ENCODE results near the gene IVNS1ABP.
A peak's percentile ranks its signal among the peaks of the same experiment; 100 is the strongest.

The IVNS1ABP gene

DNA sequence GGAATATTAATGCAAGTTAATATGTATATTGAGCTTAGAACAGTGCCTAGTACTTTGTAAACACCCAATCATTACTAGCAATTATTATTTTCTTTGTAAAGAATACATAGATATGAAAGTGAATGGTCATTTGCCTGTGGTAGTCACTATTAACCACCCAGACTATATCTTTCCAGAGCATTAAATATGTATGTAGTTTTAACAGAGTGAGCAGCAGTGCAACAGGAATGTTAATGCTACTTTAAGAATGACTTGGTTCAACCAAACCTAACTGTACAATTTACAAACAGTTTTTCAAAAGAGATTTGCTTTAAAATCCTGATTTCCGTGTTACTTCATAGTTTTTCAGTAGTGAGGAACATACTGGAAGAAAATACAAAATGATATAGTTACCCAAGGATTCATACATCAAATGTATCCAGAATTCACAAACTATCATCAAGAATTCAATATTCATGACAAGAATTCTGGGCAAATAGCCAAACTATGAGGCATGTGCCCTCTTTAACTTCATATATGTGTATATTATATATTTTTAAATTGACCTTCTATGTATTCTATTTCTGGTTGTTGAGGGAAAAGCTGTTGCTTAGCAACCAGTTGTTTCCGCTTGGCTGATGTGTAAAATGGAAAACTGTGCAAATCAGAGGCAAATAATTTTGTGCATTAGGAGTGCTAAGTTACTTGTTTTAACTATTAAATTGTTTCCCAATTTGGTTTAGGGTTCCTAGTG, 34.9 kb upstream of the IVNS1ABP start:
- Histone ChIP-seq H3K9ac (ENCODE audit: low read length) (no peak overlapping the region), H3K27me3 (ENCODE audit: control insufficient read depth in 1 of 2, insufficient read depth in 1 of 2, low read length in 2 of 2) (no peaks in the 10 kb centered on the region), H3K27ac (ENCODE audit: low read length, poor library complexity, severe bottlenecking) (no peak overlapping the region), H4K91ac (ENCODE audit: low read length) (no peak overlapping the region), H3K79me1 (replicated peaks; ENCODE audit: low read length, poor library complexity, severe bottlenecking) (no peaks in the 10 kb centered on the region), H3K4me3 (ENCODE audit: insufficient read depth in 1 of 2, low read depth in 1 of 2, low read length in 2 of 2) (no peak overlapping the region), H3K4me1 (ENCODE audit: control insufficient read depth, insufficient read depth, low read depth, low read length) (no peaks in the 10 kb centered on the region), H3K4me2 (ENCODE audit: low read length, poor library complexity, severe bottlenecking) (no peak overlapping the region), H3K18ac (ENCODE audit: low read depth in 1 of 2, low read length in 2 of 2) (no peak overlapping the region), H3K4ac (ENCODE audit: low read depth in 1 of 2, low read length in 2 of 2) (no peak overlapping the region), H3K23ac (ENCODE audit: low read length in 2 of 2) (no peak overlapping the region), H2AFZ (ENCODE audit: low read depth, low read length) (no peak overlapping the region), H2BK120ac (ENCODE audit: low read depth, low read length) (no peak overlapping the region), H4K8ac (ENCODE audit: low read length) (no peak overlapping the region), H2BK5ac (ENCODE audit: low read depth, low read length, poor library complexity, severe bottlenecking) (no peak overlapping the region), H3K9me3 (ENCODE audit: control insufficient read depth, low read length) (no peaks in the 10 kb centered on the region), H2BK15ac (ENCODE audit: low read depth, poor library complexity, severe bottlenecking) (no peak overlapping the region), H3K36me3 (ENCODE audit: control insufficient read depth in 1 of 2, insufficient read depth in 2 of 2, low read depth in 1 of 2, low read length in 2 of 2) (no peaks in the 10 kb centered on the region), H3K14ac (ENCODE audit: low read length in 2 of 2) (no peak overlapping the region), H2AK5ac (ENCODE audit: low read length, severe bottlenecking) (no peak overlapping the region), H2BK12ac (ENCODE audit: low read length in 2 of 2) (no peak overlapping the region)
- peak; percentile 33 for DNase-seq
- WGBS = 100% methylated on average over 1 of the region's 2 CpGs

DNA sequence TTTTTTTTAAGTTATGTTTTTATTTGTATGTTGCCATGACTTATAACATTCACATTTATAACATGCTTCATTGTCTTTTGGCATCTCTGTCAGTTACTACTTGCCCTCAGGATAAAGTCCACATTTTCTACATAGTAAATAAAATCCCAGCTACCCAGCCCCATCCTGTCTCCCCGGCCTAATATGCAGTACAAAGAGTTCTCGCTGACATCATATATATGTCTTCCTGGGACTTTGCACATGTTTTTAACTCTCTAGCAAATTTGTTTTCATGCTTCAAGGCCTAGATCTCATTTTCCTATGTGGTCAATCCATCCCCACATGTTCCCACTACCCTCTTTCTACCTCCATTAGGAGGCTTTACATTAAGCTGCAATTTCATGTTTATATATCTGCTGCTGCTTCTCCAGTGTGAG, 33.0 kb upstream of the IVNS1ABP start:
- Histone ChIP-seq H2BK15ac (ENCODE audit: low read depth, poor library complexity, severe bottlenecking) (no peak overlapping the region), H3K4me1 (ENCODE audit: control insufficient read depth, insufficient read depth, low read depth, low read length) (no peaks in the 10 kb centered on the region), H4K91ac (ENCODE audit: low read length) (no peak overlapping the region), H3K4me2 (ENCODE audit: low read length, poor library complexity, severe bottlenecking) (no peak overlapping the region), H2BK12ac (ENCODE audit: low read length in 2 of 2) (no peak overlapping the region), H3K23ac (ENCODE audit: low read length in 2 of 2) (no peak overlapping the region), H3K36me3 (ENCODE audit: control insufficient read depth in 1 of 2, insufficient read depth in 2 of 2, low read depth in 1 of 2, low read length in 2 of 2) (no peaks in the 10 kb centered on the region), H2AFZ (ENCODE audit: low read depth, low read length) (no peak overlapping the region), H2BK120ac (ENCODE audit: low read depth, low read length) (no peak overlapping the region), H3K27me3 (ENCODE audit: control insufficient read depth in 1 of 2, insufficient read depth in 1 of 2, low read length in 2 of 2) (no peaks in the 10 kb centered on the region), H3K4me3 (ENCODE audit: insufficient read depth in 1 of 2, low read depth in 1 of 2, low read length in 2 of 2) (no peak overlapping the region), H3K18ac (ENCODE audit: low read depth in 1 of 2, low read length in 2 of 2) (no peak overlapping the region), H3K9me3 (ENCODE audit: control insufficient read depth, low read length) (no peaks in the 10 kb centered on the region), H3K14ac (ENCODE audit: low read length in 2 of 2) (no peak overlapping the region), H4K8ac (ENCODE audit: low read length) (no peak overlapping the region), H3K79me1 (replicated peaks; ENCODE audit: low read length, poor library complexity, severe bottlenecking) (no peaks in the 10 kb centered on the region), H3K27ac (ENCODE audit: low read length, poor library complexity, severe bottlenecking) (no peak overlapping the region), H3K4ac (ENCODE audit: low read depth in 1 of 2, low read length in 2 of 2) (no peak overlapping the region), H2AK5ac (ENCODE audit: low read length, severe bottlenecking) (no peak overlapping the region), H3K9ac (ENCODE audit: low read length) (no peak overlapping the region), H2BK5ac (ENCODE audit: low read depth, low read length, poor library complexity, severe bottlenecking) (no peak overlapping the region)
- 91% methylated on average over 2 of the region's 2 CpGs for WGBS
- DNase-seq = no peak

GRCh38 chr1:185349556-185349955, 32.5 kb upstream of the IVNS1ABP start:
- Histone ChIP-seq H3K14ac (ENCODE audit: low read length in 2 of 2) (no peak overlapping the region), H3K9me3 (ENCODE audit: control insufficient read depth, low read length) (no peaks in the 10 kb centered on the region), H3K27ac (ENCODE audit: low read length, poor library complexity, severe bottlenecking) (no peak overlapping the region), H2BK12ac (ENCODE audit: low read length in 2 of 2) (no peak overlapping the region), H2BK120ac (ENCODE audit: low read depth, low read length) (no peak overlapping the region), H3K27me3 (ENCODE audit: control insufficient read depth in 1 of 2, insufficient read depth in 1 of 2, low read length in 2 of 2) (no peaks in the 10 kb centered on the region), H3K4me2 (ENCODE audit: low read length, poor library complexity, severe bottlenecking) (no peak overlapping the region), H3K23ac (ENCODE audit: low read length in 2 of 2) (no peak overlapping the region), H3K9ac (ENCODE audit: low read length) (no peak overlapping the region), H3K79me1 (replicated peaks; ENCODE audit: low read length, poor library complexity, severe bottlenecking) (no peaks in the 10 kb centered on the region), H3K4me1 (ENCODE audit: control insufficient read depth, insufficient read depth, low read depth, low read length) (no peaks in the 10 kb centered on the region), H2BK5ac (ENCODE audit: low read depth, low read length, poor library complexity, severe bottlenecking) (no peak overlapping the region), H3K4ac (ENCODE audit: low read depth in 1 of 2, low read length in 2 of 2) (no peak overlapping the region), H2BK15ac (ENCODE audit: low read depth, poor library complexity, severe bottlenecking) (no peak overlapping the region), H4K8ac (ENCODE audit: low read length) (no peak overlapping the region), H2AFZ (ENCODE audit: low read depth, low read length) (no peak overlapping the region), H3K36me3 (ENCODE audit: control insufficient read depth in 1 of 2, insufficient read depth in 2 of 2, low read depth in 1 of 2, low read length in 2 of 2) (no peaks in the 10 kb centered on the region), H2AK5ac (ENCODE audit: low read length, severe bottlenecking) (no peak overlapping the region), H3K4me3 (ENCODE audit: insufficient read depth in 1 of 2, low read depth in 1 of 2, low read length in 2 of 2) (no peak overlapping the region), H3K18ac (ENCODE audit: low read depth in 1 of 2, low read length in 2 of 2) (no peak overlapping the region), H4K91ac (ENCODE audit: low read length) (no peak overlapping the region)
- DNase-seq = no peak
- 89% methylated on average over 2 of the region's 2 CpGs for WGBS

DNA sequence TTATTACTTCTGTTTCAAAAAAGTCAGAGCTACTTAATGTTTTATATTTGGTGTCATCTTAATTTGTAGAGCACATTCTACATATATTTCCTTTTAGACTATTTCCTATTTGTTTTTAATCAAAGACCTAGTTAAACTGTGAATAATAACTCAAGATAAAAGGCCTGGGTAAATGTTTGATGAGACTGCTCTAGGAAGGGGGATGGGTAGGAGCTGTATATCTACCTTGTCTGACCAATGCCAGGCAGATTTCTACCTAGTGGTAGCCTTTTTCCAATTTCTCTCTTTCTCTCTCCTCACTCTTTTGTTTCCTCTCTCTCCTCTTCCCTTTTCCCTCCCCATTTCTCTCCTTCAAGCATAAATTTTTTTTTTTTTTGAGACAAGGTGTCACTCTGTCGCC, 31.9 kb upstream of the IVNS1ABP start:
- no peak for DNase-seq
- Histone ChIP-seq H3K23ac (ENCODE audit: low read length in 2 of 2) (no peak overlapping the region), H3K4me1 (ENCODE audit: control insufficient read depth, insufficient read depth, low read depth, low read length) (no peaks in the 10 kb centered on the region), H2AFZ (ENCODE audit: low read depth, low read length) (no peak overlapping the region), H2BK12ac (ENCODE audit: low read length in 2 of 2) (no peak overlapping the region), H3K79me1 (replicated peaks; ENCODE audit: low read length, poor library complexity, severe bottlenecking) (no peaks in the 10 kb centered on the region), H3K4me3 (ENCODE audit: insufficient read depth in 1 of 2, low read depth in 1 of 2, low read length in 2 of 2) (no peak overlapping the region), H3K9ac (ENCODE audit: low read length) (no peak overlapping the region), H4K8ac (ENCODE audit: low read length) (no peak overlapping the region), H3K27me3 (ENCODE audit: control insufficient read depth in 1 of 2, insufficient read depth in 1 of 2, low read length in 2 of 2) (no peaks in the 10 kb centered on the region), H2BK15ac (ENCODE audit: low read depth, poor library complexity, severe bottlenecking) (no peak overlapping the region), H3K4me2 (ENCODE audit: low read length, poor library complexity, severe bottlenecking) (no peak overlapping the region), H3K14ac (ENCODE audit: low read length in 2 of 2) (no peak overlapping the region), H3K4ac (ENCODE audit: low read depth in 1 of 2, low read length in 2 of 2) (no peak overlapping the region), H2BK5ac (ENCODE audit: low read depth, low read length, poor library complexity, severe bottlenecking) (no peak overlapping the region), H3K18ac (ENCODE audit: low read depth in 1 of 2, low read length in 2 of 2) (no peak overlapping the region), H3K36me3 (ENCODE audit: control insufficient read depth in 1 of 2, insufficient read depth in 2 of 2, low read depth in 1 of 2, low read length in 2 of 2) (no peaks in the 10 kb centered on the region), H3K27ac (ENCODE audit: low read length, poor library complexity, severe bottlenecking) (no peak overlapping the region), H4K91ac (ENCODE audit: low read length) (no peak overlapping the region), H2BK120ac (ENCODE audit: low read depth, low read length) (no peak overlapping the region), H2AK5ac (ENCODE audit: low read length, severe bottlenecking) (no peak overlapping the region), H3K9me3 (ENCODE audit: control insufficient read depth, low read length) (no peaks in the 10 kb centered on the region)
- WGBS = 93% methylated on average over 1 of the region's 1 CpG
